Activated CD8-positive, alpha-beta T cell treated with anti-CD3 and anti-CD28 coated beads for 36 hours (primary cell): Measurements from ENCODE around the gene CCDC90B. TPM values are rescaled to one million over a fixed set of nuclear protein-coding genes. Genes with fewer than 3 reads are reported as not detected.

Source experiments
- ATAC-seq: fragments of 200-7000 bp; cut with Tn5 transposase; one replicate; pipeline ENCODE4 v1.10.0; 2021; ENCODE audit warnings: mild to moderate bottlenecking, moderate library complexity
- CTCF ChIA-PET: fragments of 350-600 bp; sonication (Branson Sonifier 250); formaldehyde crosslinking; loops from one replicate; lab custom pipeline; 2021; ENCODE audit warnings: antibody characterized with exemption; lab: Charles Lee
- POLR2A ChIA-PET: fragments of 350-600 bp; sonication (Branson Sonifier 250); formaldehyde crosslinking; loops from one replicate; lab custom pipeline; 2021; ENCODE audit warnings: antibody characterized with exemption; lab: Charles Lee
- DNase-seq: peaks from one replicate; pipeline ENCODE4 v3.0.0-alpha.2; 2020
- H3K27ac Mint-ChIP-seq: one replicate; pipeline ENCODE4 v1.8.0; 2021; ENCODE audit warnings: mild to moderate bottlenecking, mixed read lengths
- H3K27me3 Mint-ChIP-seq: one replicate; pipeline ENCODE4 v1.8.0; 2021; ENCODE audit warnings: mixed read lengths
- H3K36me3 Mint-ChIP-seq: one replicate; pipeline ENCODE4 v1.8.0; 2021; ENCODE audit warnings: low read depth, mixed read lengths
- H3K4me1 Mint-ChIP-seq: one replicate; pipeline ENCODE4 v1.8.0; 2021; ENCODE audit warnings: low read depth, mixed read lengths
- H3K4me3 Mint-ChIP-seq: one replicate; pipeline ENCODE4 v1.8.0; 2021; ENCODE audit warnings: mild to moderate bottlenecking, moderate library complexity, mixed read lengths
- H3K9me3 Mint-ChIP-seq: one replicate; pipeline ENCODE4 v1.8.0; 2021; ENCODE audit warnings: mixed read lengths
- intact Hi-C: fragments of 100-400 bp; cut with micrococcal nuclease; formaldehyde crosslinking; loops from one replicate; pipeline ENCODE4 v1.10.0; 2022
- total RNA-seq, 2 experiments: library from RNA; stranded (reverse); gene quantifications; one replicate each; pipeline ENCODE4 v1.2.3, GENCODE V29; 2021
- TF ChIP-seq, protein P1 (sequence below): fragments of 200-600 bp; IDR thresholded peaks from one replicate; pipeline ENCODE4 v1.8.0; 2022; ENCODE audit warnings: antibody characterized with exemption, mild to moderate bottlenecking

Gene CCDC90B
- total RNA-seq, 2 experiments from 2014 or later, result 23.2 to 25.1 TPM

DNA sequence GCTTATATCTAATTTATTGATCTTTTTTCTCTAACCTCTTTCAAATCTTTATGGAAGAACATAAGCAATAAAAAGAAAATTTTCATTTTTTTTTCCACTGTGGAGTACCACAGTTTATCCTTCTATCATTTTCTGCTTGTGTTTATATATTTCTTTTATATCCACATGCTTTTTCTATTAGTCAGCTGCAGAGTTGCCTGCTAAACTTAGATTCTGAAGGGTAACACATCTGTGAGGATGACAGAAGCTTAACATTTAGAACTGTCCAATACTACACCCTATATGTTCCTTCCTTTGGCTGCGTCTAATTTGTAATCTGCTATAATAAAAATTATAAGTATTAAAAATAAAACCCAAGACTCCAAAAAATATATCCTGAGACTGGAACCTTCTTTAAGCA is 20.8 kb downstream of the CCDC90B start:
- DNase-seq, result no peak
- ChIA-PET CTCF (interaction anchor here (0.8 kb wide), 1 partner anchor 9 kb away, joined by 4 read pairs; no protein-coding TSS in a partner anchor), POLR2A (no interaction called here)
- Mint-ChIP-seq H3K36me3 (peaks cover 33% of the 10 kb centered on the region), H3K9me3 (no peaks in the 10 kb centered on the region), H3K27ac (no peak overlapping the region), H3K27me3 (no peaks in the 10 kb centered on the region), H3K4me3 (no peak overlapping the region), H3K4me1 (peaks cover 13% of the 10 kb centered on the region)
- TF ChIP-seq, protein P1, sequence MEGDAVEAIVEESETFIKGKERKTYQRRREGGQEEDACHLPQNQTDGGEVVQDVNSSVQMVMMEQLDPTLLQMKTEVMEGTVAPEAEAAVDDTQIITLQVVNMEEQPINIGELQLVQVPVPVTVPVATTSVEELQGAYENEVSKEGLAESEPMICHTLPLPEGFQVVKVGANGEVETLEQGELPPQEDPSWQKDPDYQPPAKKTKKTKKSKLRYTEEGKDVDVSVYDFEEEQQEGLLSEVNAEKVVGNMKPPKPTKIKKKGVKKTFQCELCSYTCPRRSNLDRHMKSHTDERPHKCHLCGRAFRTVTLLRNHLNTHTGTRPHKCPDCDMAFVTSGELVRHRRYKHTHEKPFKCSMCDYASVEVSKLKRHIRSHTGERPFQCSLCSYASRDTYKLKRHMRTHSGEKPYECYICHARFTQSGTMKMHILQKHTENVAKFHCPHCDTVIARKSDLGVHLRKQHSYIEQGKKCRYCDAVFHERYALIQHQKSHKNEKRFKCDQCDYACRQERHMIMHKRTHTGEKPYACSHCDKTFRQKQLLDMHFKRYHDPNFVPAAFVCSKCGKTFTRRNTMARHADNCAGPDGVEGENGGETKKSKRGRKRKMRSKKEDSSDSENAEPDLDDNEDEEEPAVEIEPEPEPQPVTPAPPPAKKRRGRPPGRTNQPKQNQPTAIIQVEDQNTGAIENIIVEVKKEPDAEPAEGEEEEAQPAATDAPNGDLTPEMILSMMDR, result no peak
- no peak for ATAC-seq
- intact Hi-C loops, result no loop called here

DNA sequence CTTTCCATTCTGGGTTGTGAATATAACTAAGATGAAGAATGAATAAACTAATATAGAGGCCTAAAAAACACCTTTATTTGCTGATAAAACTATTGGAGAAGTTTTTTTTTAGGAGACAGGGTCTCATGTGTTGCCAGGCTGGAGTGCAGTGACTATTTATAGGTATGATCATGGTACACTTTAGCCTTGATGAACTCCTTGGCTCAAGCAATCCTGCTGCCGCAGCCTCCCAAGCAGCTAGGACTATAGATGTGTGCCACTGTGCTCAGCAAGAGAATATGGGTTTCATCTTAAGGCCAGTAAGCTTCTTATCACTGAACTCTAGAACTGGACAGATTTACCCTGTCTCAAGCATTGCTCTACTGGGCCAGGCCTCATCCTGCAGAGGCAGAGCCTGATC is 26.6 kb downstream of the CCDC90B start:
- H3K27ac Mint-ChIP-seq, result no peak overlapping the region
- H3K36me3 Mint-ChIP-seq, result peaks cover 11% of the 10 kb centered on the region
- ChIA-PET CTCF (interaction anchor here (0.8 kb wide), 1 partner anchor 392 kb away, joined by 3 read pairs; no protein-coding TSS in a partner anchor), POLR2A (no interaction called here)
- no peak overlapping the region for H3K4me3 Mint-ChIP-seq
- no peaks in the 10 kb centered on the region for H3K4me1 Mint-ChIP-seq
- no peaks in the 10 kb centered on the region for H3K9me3 Mint-ChIP-seq
- intact Hi-C loops, result loop anchor here (10.0 kb wide), 1 partner anchor 535 kb away; no protein-coding TSS in a partner anchor
- H3K27me3 Mint-ChIP-seq, result no peaks in the 10 kb centered on the region
- DNase-seq (no peak), ATAC-seq (no peak)
- TF ChIP-seq, protein P1, result no peak

DNA sequence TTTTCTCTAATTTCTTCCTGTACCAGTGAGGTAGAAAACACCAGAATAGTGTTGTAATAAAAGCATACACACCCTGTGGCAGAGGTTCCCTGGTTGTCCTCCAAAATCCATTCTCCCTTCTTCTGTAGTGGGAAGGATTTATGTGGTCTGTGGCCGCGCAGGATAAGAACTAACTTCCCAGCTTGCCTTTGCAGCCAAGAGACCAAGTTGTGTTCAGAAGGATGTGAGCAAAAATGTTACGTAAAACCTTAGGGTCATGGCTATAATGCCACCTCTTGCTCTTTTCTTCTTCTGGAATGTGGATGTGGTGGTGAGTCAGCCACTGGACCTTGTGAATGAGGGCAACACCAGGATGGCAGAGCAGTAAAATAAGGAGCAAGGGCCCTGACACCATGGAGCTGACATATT is 28.4 kb downstream of the CCDC90B start:
- peaks cover 4% of the 10 kb centered on the region for H3K36me3 Mint-ChIP-seq
- ChIA-PET CTCF (interaction anchor here (1.2 to 1.3 kb wide), 2 partner anchors 9 to 391 kb away, joined by 3 to 4 read pairs; no protein-coding TSS in a partner anchor), POLR2A (no interaction called here)
- ATAC-seq (no peak), DNase-seq (no peak)
- no peak overlapping the region for H3K27ac Mint-ChIP-seq
- TF ChIP-seq, protein P1, result no peak
- no peaks in the 10 kb centered on the region for H3K4me1 Mint-ChIP-seq
- intact Hi-C loops, result loop anchor here (10.0 kb wide), 1 partner anchor 533 kb away; no protein-coding TSS in a partner anchor
- H3K4me3 Mint-ChIP-seq, result no peak overlapping the region
- H3K9me3 Mint-ChIP-seq, result no peaks in the 10 kb centered on the region
- H3K27me3 Mint-ChIP-seq, result no peaks in the 10 kb centered on the region

DNA sequence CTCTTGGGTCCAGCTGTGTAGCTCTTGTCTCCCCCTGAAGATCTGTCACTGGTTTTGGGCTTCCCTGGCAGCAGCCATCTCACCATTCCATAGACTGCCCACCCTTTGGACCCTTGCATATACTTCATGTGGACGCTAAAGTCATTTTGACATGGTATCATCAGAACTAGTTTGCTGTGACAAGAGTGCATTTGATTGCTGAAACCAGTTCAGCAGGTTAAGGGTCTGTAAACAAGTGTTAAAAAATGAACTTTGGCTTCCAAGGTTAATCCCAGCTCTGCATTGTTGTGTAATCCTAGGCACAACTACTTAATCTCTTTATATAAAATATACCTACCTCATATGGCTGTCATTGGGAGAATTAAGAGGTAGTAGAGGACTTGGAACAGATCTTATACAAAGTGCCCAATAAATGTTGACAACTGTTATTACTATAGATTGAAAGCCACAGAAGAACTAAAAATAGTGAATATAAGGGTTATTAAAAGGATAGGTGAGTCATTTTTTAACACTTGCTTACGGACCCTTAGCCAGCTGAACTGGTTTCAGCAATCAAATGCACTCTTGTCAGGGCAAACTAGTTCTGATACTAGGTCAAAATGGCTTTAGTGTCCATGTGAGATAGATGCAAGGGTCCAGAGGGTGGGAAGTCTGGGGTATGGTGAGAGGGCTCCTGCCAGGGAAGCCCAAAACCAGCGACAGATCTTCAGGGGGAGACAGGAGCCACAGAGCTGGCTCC is 29.4 kb downstream of the CCDC90B start:
- TF ChIP-seq, protein P1, result no peak
- ChIA-PET CTCF (interaction anchor here (1.5 kb wide), 1 partner anchor 20 kb away, joined by 3 read pairs; no protein-coding TSS in a partner anchor), POLR2A (no interaction called here)
- no peaks in the 10 kb centered on the region for H3K9me3 Mint-ChIP-seq
- H3K4me1 Mint-ChIP-seq, result no peaks in the 10 kb centered on the region
- ATAC-seq (no peak), DNase-seq (no peak)
- H3K27ac Mint-ChIP-seq, result no peak overlapping the region
- intact Hi-C loops, result loop anchor here (10.0 kb wide), 1 partner anchor 532 kb away; no protein-coding TSS in a partner anchor
- no peak overlapping the region for H3K4me3 Mint-ChIP-seq
- H3K27me3 Mint-ChIP-seq, result no peaks in the 10 kb centered on the region
- peaks cover 4% of the 10 kb centered on the region for H3K36me3 Mint-ChIP-seq

DNA sequence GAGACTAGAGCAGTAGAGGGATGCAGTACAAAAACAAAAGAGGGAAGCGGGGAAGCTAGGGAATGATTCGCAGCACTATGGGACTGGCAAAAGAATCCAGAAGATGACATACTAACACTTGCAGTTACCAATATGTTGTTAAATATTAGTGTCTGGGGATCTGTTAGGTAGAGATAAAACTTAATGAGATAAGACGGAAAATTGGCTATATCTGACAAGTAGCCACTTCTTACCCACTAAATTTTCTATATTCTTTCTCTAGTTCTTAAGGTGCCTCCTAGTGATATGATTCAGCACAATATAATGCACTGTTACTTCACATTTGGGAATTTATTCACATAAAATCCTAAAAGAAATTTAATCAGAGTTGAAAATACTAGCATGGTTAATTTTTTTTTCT is 30.8 kb downstream of the CCDC90B start:
- ChIA-PET POLR2A (no interaction called here), CTCF (interaction anchor here (1.1 to 1.5 kb wide), 2 partner anchors 22 to 388 kb away, joined by 3 read pairs; no protein-coding TSS in a partner anchor)
- H3K27ac Mint-ChIP-seq, result no peak overlapping the region
- H3K9me3 Mint-ChIP-seq, result no peaks in the 10 kb centered on the region
- ATAC-seq, result no peak
- no peaks in the 10 kb centered on the region for H3K27me3 Mint-ChIP-seq
- no peak for DNase-seq
- H3K4me3 Mint-ChIP-seq, result no peak overlapping the region
- TF ChIP-seq, protein P1, result no peak
- H3K36me3 Mint-ChIP-seq, result peaks cover 4% of the 10 kb centered on the region
- H3K4me1 Mint-ChIP-seq, result no peaks in the 10 kb centered on the region
- intact Hi-C loops, result loop anchor here (10.0 kb wide), 1 partner anchor 531 kb away; no protein-coding TSS in a partner anchor
